Endothelial cell of hepatic sinusoid (primary cell): ENCODE data around the gene ARHGEF9.
"Not testable (repeated sequence)": the region's sequence is repeated elsewhere in the genome, so short reads cannot be mapped to it uniquely, and the experiment has no call there.

Experiments
- in situ Hi-C: cut with HindIII; loops from 2 replicates; pipeline ENCODE4 v1.10.0; 2017; ENCODE audit warnings: low sequenced_read_pairs

ARHGEF9 gene

DNA sequence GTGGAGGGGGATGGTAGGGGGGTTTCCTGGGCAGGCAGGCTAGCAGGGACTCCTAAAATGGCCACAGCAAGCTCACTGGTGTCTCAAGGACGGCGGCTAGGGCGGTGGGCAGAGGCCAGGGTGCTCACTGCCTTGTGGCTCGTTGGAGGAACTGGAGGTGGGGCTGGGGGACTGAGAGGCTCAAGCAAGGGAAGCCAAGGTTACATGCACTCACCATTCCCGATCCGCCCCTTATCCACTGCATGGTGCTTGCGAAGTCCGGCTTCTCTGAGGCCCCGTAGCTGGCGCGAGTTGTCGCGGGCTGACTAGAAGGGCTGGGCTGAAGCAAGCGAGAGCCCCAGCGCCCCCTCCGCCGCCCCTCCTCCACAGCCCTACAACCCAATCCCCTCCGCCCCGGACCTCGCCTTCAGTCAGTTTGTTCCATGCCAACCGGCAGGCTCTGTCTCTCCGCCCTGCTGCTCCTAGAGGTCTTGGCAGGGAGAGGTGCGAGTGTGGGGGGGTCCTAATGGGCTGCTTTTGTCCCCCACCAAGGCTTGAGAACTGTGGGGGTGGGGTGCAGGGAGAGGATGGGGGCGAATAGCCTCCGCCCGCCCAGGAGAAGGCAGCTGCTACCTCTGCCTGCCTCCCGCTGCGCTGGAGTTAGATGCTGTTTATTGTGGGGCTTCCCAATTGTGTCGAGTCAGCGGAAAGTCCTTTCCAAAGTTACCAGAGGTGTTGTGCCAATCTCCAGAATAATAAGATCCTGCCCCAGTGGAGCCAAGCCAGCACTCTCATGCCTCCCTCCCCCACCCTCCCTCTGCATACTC, at the start of gene ARHGEF9:
ARHGEF9 (minus strand) TSS at position 313 of the 806 bp plus-strand sequence; CDS start at position 244, 69 bp downstream.
- in situ Hi-C loops: no loop called here

DNA sequence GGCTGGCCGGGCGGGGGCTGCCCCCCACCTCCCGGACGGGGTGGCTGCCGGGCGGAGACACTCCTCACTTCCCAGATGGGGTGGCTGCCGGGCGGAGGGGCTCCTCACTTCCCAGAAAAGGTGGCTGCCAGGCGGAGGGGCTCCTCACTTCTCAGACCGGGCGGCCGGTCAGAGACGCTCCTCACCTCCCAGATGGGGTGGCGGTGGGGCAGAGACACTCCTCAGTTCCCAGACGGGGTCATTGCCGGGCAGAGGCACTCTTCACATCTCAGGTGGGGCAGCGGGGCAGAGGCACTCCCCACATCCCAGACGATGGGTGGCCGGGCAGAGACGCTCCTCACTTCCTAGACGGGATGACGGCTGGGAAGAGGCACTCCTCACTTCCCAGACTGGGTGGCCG, 40.4 kb upstream of the ARHGEF9 start:
- in situ Hi-C loops: not testable (repeated sequence)

DNA sequence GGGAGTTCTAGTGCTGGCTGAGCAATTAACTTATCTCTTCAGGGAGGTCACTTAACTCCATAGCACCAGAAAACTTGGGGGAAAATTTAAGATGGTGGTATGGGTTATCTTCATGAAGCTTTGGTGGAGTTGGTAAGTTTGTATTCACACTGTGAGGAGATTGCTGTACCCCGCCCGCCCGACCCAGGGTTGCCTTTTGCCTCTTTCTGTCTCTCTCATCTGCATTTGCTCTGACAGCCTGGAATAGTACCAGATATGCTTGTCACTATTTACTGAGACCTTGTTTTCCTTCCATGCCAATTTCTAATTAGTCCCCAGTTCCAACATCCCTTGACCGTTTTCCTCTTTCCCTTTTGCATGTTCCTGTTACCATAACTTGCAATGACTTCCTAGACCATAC, 33.1 kb upstream of the ARHGEF9 start:
- in situ Hi-C loops: no loop called here

DNA sequence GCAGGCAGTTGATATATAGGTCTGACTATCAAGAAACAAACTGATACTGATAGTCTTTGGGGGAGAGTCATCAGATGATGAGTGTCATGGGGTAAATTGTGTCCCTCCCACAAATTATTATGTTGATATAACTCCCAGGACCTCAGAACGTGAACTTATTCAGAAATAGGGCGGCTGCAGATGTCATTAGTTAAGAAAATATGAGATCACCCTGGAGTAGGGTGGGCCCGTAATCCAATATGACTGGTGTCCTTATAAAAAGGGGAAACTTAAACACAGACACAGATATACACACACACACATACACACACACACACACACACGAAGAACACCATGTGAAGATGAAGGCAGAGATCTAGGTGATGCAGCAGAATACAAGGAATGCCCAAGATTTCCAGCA, 32.7 kb upstream of the ARHGEF9 start:
- in situ Hi-C loops: no loop called here

DNA sequence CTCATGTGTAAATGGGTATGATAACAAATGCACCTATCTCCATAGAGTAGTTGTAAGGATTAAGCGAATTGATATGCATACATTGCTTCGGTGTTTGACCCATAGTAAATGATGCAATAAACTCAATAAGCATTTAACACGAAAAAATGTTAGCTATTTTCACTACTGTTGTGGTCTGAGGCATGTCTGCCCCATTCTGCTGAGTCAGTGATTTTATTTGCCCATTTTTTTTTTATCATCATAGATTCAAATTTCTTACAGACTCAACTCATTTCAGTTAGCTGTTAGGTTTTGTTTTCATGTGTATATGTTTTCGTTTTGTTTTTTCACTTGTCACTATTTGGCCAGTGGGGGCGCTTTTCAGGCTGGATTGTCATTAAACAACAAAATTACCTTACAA, 27.8 kb upstream of the ARHGEF9 start:
- in situ Hi-C loops: no loop called here

DNA sequence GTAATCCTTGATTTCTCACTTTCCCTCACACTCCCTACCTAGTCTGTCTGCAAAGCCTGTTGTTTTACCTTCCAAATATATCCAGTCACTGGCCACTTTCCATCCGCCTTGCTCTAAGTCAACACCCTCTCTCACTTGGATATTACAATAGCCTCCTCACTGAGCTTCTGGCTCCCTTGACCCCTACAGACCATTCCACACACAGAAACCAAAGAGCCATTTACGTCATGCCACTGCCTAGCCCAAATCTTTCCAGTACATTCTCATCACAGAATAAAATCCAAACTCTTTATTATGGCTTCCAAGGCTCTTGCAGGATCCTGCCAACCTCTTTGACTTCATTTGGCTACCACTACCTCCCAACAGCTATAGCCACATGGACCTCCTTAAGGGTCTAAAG, 25.7 kb upstream of the ARHGEF9 start:
- in situ Hi-C loops: no loop called here

DNA sequence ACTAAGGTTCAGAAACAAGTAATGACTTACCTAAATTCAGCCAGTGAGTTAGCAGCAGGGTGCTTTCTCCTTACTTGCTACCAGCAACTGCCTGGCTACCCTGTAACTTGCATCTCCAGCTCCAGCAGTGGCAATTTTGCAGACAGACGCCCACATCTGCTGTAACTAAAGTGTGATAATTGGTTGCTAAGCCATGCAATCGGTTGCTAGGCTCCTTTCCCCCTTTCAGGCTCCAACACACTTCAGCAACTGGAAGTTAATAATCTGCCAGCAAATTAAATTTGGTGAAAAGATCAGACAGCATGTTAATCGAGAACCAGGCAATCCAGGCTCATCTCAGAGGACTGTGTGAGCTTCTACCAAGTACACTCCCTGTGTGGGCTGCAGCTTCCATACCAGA, 24.2 kb upstream of the ARHGEF9 start:
- in situ Hi-C loops: no loop called here

DNA sequence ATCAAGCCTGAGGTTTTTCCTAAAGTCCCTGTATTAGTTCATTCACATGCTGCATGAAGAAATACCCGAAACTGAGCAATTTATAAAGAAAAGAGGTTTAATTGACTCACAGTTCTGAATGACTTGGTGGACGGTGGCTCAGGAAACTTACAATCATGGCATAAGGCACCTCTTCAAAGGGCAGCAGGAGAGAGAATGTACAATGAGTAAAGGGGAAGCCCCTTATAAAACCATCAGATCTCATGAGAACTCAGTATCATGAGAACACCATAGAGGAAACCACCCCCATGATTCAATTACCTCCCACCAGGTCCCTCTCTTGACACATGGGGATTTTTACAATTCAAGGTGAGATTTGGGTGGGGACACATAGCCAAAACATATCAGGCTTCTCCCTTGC, 10.4 kb upstream of the ARHGEF9 start:
- in situ Hi-C loops: not testable (repeated sequence)

DNA sequence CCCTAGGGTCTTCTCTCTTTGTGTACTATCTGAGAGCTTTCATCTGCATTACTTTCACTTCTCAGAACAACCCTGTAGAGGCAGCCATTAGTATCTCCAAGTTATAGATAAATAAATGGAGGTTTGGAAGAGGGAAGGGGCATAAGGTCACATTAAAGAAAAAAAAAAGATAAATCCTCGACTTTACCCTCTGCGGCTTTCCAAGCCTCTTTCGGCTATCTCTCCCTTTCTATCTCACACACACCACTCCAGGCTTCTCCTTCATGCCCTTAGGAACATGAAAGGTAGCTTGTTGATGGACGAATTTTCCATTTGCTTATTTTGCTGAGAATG, 660 bp upstream of the ARHGEF9 start:
- in situ Hi-C loops: no loop called here

DNA sequence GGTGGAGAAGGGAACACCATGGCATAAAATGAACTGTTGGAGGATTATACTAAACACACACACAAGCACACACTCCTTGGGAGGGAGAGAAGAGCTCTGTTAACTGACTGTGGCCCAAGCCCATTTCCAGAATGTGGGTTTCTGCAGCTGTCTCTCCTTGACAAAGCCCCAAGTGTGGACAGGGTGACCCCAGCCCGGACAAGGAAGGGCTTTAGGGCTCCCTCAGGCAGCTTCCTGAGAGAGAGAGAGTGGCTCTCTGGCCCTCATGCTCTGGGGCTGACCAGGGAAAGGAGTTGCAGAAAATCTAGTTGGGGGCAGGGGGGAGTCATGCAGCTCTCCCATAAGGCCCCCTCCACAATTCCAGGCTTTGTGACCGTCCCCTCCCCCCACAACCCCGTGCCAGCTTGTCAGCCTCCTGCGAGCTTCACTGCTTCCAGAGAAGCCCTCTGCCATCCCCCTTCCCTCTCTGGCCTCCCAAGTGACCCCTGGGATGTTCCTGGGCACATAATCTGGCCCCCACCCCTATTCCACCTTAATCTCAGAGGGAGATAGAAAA, 590 bp downstream of the ARHGEF9 start:
- in situ Hi-C loops: no loop called here

DNA sequence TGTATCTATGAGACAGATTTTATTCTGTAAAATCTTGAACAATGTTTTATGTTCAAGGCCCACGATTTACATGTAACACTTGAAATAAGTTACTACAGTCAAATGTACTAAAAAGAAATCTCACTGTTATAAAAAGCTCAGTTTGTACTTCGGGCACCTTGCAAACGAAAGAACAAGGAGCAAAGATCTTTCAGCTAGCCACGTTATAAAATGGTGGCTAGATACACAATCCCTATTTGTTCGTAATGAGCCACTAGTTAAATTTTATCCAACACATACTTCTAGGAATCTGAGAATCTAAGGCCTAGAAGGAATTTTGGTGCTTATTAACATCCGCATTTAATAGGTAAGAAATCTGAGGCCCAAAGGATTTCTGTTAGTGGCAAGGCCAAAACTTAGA, 2.5 kb downstream of the ARHGEF9 start:
- in situ Hi-C loops: no loop called here

DNA sequence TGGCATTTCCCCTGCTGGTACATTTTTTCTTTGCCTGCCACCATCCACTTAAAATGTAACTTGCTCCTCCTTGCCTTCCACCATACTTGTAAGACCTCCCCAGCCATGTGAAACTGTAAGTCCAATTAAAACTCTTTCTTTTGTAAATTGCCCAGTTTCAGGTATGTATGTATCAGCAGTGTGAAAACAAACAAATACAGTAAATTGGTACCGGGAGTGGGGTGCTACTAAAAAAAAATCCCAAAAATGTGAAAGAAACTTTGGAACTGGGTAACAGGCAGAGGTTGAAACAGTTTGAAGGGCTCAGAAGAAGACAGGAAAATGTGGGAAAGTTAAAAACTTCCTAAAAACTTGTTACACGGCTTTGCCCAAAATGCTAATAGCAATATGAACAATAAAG, 16.3 kb downstream of the ARHGEF9 start:
- in situ Hi-C loops: no loop called here

DNA sequence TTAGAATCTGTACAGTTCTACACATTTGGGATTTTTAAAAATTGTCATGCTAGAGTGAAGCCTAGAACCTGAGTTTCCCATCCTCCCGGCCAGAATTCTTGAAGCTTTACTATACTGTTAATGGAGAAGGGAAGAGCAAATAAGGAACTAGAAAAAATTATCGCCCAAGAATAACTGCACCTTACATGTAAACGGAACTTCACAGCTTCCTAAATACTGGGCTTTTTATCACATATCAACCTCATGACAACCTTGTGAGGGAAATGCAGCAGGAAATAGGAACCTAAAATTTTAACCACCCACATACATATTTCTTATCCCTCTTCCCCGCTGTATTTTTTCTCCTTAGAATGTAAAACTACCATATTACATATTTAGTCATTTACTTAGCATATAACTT, 19.3 kb downstream of the ARHGEF9 start:
- in situ Hi-C loops: no loop called here

DNA sequence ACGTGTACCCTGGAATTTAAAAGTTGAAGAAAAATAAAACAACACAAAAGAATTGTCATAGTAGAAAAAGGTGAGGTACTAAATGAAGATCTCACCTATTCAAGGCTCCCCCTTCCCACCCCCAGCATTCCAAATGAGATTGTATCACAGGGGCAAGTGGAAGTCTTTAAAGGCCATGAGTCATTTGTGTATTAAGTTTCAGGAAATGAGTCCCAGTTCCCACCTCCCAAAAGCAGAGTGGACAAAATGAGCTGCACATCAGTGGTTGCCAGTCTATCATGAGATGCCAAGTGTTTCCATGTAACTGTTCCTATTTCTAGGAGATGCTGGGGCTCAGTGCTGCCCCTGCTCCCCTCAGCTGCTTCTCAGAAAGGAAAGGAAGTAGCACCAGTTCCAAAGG, 20.1 kb downstream of the ARHGEF9 start:
- in situ Hi-C loops: no loop called here

DNA sequence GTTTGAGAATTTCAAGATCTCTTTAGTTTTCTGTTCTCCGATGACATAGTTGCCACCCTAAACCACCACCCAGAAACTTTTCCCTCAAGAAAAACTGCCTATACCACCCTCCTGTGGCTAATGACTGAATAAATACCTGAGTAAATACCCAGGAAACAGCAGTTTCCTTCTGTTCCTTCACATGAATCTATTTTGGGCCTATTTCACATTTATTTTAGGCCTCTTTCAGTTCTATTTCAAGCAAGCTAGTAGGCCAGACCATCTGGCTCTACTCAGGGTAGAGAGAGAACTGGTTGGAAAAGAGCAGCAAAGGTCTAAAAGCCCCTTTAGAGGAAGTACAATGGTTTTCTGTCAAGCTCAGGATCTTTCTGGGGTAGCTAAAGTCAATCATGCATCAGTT, 23.4 kb downstream of the ARHGEF9 start:
- in situ Hi-C loops: no loop called here

DNA sequence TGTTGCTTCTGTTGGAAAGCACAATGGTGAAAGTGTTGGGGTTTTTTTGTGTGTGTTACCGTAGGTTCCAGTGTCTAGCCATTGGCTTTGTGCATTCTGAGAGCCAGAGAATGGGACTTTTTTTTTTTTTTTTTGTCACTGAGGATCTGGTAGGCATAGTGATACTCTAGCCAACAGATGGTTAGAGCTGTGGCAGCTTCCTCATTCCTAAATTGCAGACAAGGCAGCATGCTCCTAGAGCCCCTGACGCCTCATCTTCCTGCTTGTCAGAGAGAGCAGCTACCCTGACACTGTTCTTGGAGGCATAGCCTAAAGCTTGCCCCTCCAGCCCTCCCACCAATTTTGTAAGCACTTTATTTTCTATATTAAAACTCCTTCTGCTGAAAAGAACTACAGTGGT, 27.0 kb downstream of the ARHGEF9 start:
- in situ Hi-C loops: no loop called here

DNA sequence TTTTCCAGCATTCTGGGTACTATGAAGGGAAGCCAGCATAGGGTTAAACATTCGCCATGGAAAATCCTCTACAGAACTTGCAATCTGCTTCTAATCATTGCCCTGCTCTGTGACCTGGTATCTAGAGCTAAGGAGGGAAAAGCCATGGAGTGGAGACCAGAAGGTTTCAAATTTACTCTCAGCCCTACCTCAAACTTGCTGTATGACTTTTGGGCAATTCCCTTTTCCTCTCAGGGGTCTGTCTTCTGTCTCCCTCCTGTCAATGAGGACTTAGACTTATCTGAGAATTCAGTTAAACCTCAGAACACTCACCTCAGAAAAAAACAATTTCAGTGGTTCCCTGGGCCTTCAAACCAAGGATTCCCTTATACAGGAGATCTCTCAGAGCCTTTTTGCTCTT, 29.1 kb downstream of the ARHGEF9 start:
- in situ Hi-C loops: no loop called here

DNA sequence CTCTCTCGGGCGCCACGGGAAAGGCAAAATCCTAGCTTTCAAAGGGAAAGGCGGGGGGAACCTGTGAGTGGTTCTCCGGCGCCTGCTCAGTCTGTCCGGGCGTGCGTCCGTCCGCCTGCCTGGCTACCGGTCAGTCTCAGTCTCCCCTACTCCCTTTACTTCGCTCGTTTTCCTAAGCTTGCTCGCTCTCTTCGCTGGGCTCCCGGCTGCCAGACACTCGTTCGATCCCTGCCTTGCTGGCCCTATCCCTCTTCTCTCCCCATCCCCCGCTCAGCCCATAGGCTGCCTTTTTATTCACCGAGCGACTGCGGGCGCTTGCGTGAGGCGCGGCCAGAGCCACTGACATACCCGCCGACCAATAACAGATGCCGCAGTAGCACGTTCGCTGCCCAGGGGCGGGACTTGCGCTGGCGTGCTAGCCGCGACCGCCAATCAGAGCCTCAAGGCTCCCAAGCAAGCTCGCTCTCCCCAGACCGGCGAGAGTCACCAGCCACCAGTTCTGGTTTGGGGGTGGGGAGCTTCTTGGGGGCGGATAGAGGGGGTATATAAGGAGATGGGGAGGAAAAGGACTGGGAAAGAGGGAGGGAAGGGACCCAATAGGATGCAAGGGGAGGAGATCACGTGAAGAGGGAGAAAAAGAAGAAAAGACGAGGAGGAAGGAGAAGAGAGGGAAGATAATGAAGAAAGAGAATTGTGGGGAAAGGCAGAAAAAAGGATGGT, 30.0 kb downstream of the ARHGEF9 start:
- in situ Hi-C loops: no loop called here

DNA sequence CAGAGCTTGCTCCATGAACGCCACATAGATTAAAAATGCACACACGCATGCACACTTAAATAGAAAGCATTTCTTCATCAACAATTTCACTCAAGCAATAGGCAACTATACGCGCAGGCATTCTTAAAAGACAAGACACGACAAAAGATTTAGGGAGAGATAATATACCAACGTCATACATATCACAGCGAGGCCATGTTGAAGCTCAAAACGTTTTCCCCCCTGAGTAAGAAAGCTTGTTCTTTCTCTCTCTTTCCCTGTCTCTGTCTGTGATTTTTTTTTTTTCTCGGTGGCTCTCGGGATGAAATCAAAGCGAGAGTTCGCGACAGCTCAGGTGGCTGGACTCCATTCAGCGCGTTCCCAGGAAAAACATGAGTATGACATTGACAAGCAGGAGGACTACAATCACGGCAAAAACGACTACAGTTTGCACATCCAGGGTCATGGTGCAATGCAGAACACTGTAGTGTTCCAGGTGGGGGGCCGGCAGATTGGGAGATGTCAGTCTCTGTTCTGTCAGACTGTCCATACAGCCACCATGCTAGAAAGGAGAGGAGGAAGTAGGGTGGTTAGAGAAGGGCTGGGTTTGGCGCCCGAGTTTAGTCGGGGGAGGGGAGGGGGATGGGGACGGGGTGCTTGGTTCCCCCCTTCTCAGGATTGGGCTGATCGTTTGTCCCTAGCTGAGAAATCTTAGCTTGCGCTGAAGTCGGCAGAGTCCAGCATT, 30.7 kb downstream of the ARHGEF9 start:
- in situ Hi-C loops: no loop called here

DNA sequence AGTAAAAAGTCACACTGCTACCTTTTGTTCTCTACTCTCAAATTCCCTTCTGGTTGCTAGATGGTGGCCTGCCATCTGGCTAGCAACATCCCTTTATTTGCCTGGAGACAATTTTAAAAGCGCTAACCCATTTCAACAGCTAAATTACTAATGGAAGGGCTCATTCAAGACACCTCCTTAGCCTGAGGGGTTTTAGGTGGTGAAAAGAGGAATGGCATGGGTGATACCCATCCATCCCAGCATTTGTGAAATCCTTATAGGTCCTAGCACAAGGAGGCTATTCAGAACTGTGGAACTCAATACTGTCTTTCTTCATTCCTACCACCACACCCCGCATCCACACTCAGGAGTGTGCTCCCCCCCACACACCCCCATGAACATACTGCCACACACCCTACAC, 33.5 kb downstream of the ARHGEF9 start:
- in situ Hi-C loops: no loop called here

DNA sequence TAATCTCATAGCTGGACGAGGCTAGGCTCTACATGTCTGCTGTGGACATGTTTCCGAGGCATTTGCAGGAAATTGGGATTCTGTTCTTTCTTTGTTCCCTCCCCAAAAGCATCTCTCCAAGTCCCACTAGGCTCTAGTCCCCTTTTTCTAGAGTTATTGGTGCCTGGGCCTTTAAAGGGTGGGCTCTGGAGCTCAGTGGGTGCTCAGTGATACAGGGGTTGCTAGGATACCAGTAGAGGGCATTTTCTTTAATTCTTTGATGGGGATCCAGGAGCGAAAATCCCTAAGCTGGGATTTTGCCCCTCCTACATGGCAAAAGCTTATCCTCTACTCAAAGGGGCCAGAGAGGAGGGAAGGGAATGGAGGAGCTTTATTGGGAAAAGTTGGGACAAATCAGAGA, 34.2 kb downstream of the ARHGEF9 start:
- in situ Hi-C loops: no loop called here

DNA sequence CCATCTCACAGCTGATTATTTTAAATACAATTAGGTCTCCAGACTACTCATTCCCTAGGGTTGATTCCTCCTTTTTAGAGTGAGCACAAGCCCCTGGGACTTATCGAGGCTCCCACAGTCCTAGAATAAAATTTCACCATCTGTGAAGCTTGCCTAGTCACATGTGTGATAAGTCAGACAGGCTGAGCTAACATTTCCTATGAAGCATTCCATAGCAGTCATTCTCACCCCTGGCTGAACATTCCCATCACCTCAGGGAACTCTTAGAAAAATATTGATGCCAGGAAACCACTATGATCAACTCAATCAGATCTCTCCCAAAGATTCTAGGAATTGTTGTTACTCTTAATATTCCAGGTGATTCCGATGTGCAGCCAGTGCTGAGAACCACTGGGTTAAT, 37.7 kb downstream of the ARHGEF9 start:
- in situ Hi-C loops: no loop called here
